ENCODE measurements around the gene LENEP.

- peak; percentile 74 for TF ChIP-seq POLR2AphosphoS5 (IDR thresholded peaks at IDR 0.05; ENCODE audit: low read depth, low read length)
- peak; percentile 72 for TF ChIP-seq TAF1 (IDR thresholded peaks at IDR 0.05; ENCODE audit: low read depth, low read length)
- TF ChIP-seq POLR2A (IDR thresholded peaks at IDR 0.05; ENCODE audit: low read depth, low read length), result peak; percentile 77
Observed at GRCh38 chr1:154961207-154962155, 31.9 kb upstream of the LENEP start, which contains the start of gene PYGO2.

All from GM12891 (cell line).